GM06990 (cell line): ENCODE measurements around the gene PILRB.

Experiments
- DNase-seq: peaks from one replicate; pipeline ENCODE4 v3.0.0-alpha.2; 2011; ENCODE audit not compliant: insufficient read length; ENCODE audit errors: extremely low read depth
- H3K27me3 ChIP-seq: replicated peaks from 2 replicates; pipeline ENCODE4 v1.6.0; 2011; ENCODE audit warnings: low read length; ENCODE audit not compliant: control insufficient read depth, insufficient read depth
- H3K36me3 ChIP-seq: 2 replicates; pipeline ENCODE4 v1.5.1; 2011; ENCODE audit warnings: low read length; ENCODE audit not compliant: control insufficient read depth, insufficient read depth
- H3K4me3 ChIP-seq: replicated peaks from 2 replicates; pipeline ENCODE4 v1.5.1; 2011; ENCODE audit warnings: low read depth, mild to moderate bottlenecking, control low read depth, low read length
- CTCF ChIP-seq: IDR thresholded peaks from 2 replicates; pipeline ENCODE4 v1.5.1; 2011; ENCODE audit warnings: low read length, control low read depth, mild to moderate bottlenecking, inconsistent platforms; ENCODE audit not compliant: insufficient read depth, poor library complexity, severe bottlenecking

Gene PILRB

GRCh38 chr7:100370746-100371145 is 12.8 kb downstream of the PILRB start:
- TF ChIP-seq CTCF = no peak
- no peak for DNase-seq
- H3K36me3 ChIP-seq = no peaks in the 10 kb centered on the region
- H3K4me3 ChIP-seq = no peak overlapping the region
- no peaks in the 10 kb centered on the region for H3K27me3 ChIP-seq

GRCh38 chr7:100371561-100372171 is 13.7 kb downstream of the PILRB start:
- H3K4me3 ChIP-seq = no peak overlapping the region
- no peak for TF ChIP-seq CTCF
- DNase-seq = no peak
- H3K27me3 ChIP-seq = no peaks in the 10 kb centered on the region
- H3K36me3 ChIP-seq = no peaks in the 10 kb centered on the region

GRCh38 chr7:100372256-100372655 is 14.3 kb downstream of the PILRB start:
- no peak overlapping the region for H3K4me3 ChIP-seq
- H3K36me3 ChIP-seq = no peaks in the 10 kb centered on the region
- TF ChIP-seq CTCF = no peak

GRCh38 chr7:100372694-100373093 is 14.8 kb downstream of the PILRB start:
- H3K27me3 ChIP-seq = no peaks in the 10 kb centered on the region
- no peak for TF ChIP-seq CTCF
- no peaks in the 10 kb centered on the region for H3K36me3 ChIP-seq
- no peak overlapping the region for H3K4me3 ChIP-seq
- DNase-seq = no peak

More at GRCh38 chr7:100372256-100372655, 14.3 kb downstream of the PILRB start:
- DNase-seq = no peak
- no peaks in the 10 kb centered on the region for H3K27me3 ChIP-seq

GRCh38 chr7:100373261-100373831 is 15.4 kb downstream of the PILRB start, which contains the start of gene PILRA:
PILRA (plus strand) TSS chr7:100373487; CDS start chr7:100373657, 170 bp downstream.
- TF ChIP-seq CTCF = no peak
- DNase-seq = no peak
- H3K4me3 ChIP-seq = peak within 1 kb of the TSS; percentile 61
- no peaks in the 10 kb centered on the region for H3K36me3 ChIP-seq
- no peaks in the 10 kb centered on the region for H3K27me3 ChIP-seq
